ENCODE measurements around the gene MRPL11.
A peak's percentile ranks its signal among the peaks of the same experiment; 100 is the strongest.
"Not testable (repeated sequence)": the region's sequence is repeated elsewhere in the genome, so short reads cannot be mapped to it uniquely, and the experiment has no call there.

Gene MRPL11

GRCh38 chr11:66466225-66467033 lies 27.8 kb upstream of the MRPL11 start, which contains the start of gene PELI3:
PELI3 (plus strand) TSS chr11:66466905; CDS start chr11:66468129, 1,224 bp downstream.
- ATAC-seq = peak; percentile 79 to 90

- no peak for ATAC-seq
Observed at GRCh38 chr11:66465373-66466224, 27.0 kb upstream of the MRPL11 start.

GRCh38 chr11:66464916-66465315 lies 26.3 kb upstream of the MRPL11 start:
- ATAC-seq = no peak

GRCh38 chr11:66464116-66464515 lies 25.5 kb upstream of the MRPL11 start:
- not testable (repeated sequence) for ATAC-seq

GRCh38 chr11:66462911-66463310 lies 24.3 kb upstream of the MRPL11 start:
- no peak for ATAC-seq

GRCh38 chr11:66462010-66462409 lies 23.4 kb upstream of the MRPL11 start:
- no peak for ATAC-seq

- no peak for ATAC-seq
Observed at GRCh38 chr11:66459138-66459778, 20.6 kb upstream of the MRPL11 start.

- ATAC-seq = no peak
Observed at GRCh38 chr11:66457826-66458225, 19.2 kb upstream of the MRPL11 start.

- no peak for ATAC-seq
Observed at GRCh38 chr11:66454828-66455227, 16.2 kb upstream of the MRPL11 start.

- ATAC-seq = no peak
Observed at GRCh38 chr11:66454247-66454646, 15.6 kb upstream of the MRPL11 start.

GRCh38 chr11:66451663-66452062 lies 13.0 kb upstream of the MRPL11 start:
- ATAC-seq = no peak

- no peak for ATAC-seq
Observed at GRCh38 chr11:66450560-66450959, 11.9 kb upstream of the MRPL11 start.

- ATAC-seq = no peak
Observed at GRCh38 chr11:66448523-66448922, 9.9 kb upstream of the MRPL11 start.

GRCh38 chr11:66447012-66447411 lies 8.4 kb upstream of the MRPL11 start:
- no peak for ATAC-seq

GRCh38 chr11:66443602-66444001 lies 5.0 kb upstream of the MRPL11 start:
- ATAC-seq = no peak

- ATAC-seq = not testable (repeated sequence)
Observed at GRCh38 chr11:66440940-66441282, 2.3 kb upstream of the MRPL11 start.

- not testable (repeated sequence) for ATAC-seq
Observed at GRCh38 chr11:66440101-66440939, 1.7 kb upstream of the MRPL11 start.

- ATAC-seq = no peak
Observed at GRCh38 chr11:66437979-66438503, 607 bp downstream of the MRPL11 start.

- no peak for ATAC-seq
Observed at GRCh38 chr11:66432597-66432996, 6.1 kb downstream of the MRPL11 start.

- not testable (repeated sequence) for ATAC-seq
Observed at GRCh38 chr11:66431871-66432329, 6.7 kb downstream of the MRPL11 start.

GRCh38 chr11:66431287-66431686 lies 7.4 kb downstream of the MRPL11 start:
- not testable (repeated sequence) for ATAC-seq

Measured in activated CD4-positive, CD25-positive, alpha-beta regulatory T cell treated with anti-CD3 and anti-CD28 coated beads, Interleukin-2, amount 50 U/mL, for 24 hours (primary cell).